GM18526 (cell line): ENCODE measurements around the gene NEURL1B.

Experiments
- POLR2A ChIP-seq: IDR thresholded peaks from 3 replicates; pipeline ENCODE4 v1.6.1; 2011; ENCODE audit not compliant: insufficient read length; ENCODE audit errors: extremely low read depth

Gene NEURL1B

GRCh38 chr5:172676914-172677475 is 35.9 kb downstream of the NEURL1B start:
- TF ChIP-seq POLR2A: no peak

GRCh38 chr5:172678902-172679301 is 37.8 kb downstream of the NEURL1B start:
- no peak for TF ChIP-seq POLR2A

GRCh38 chr5:172679628-172680212 is 38.7 kb downstream of the NEURL1B start:
- no peak for TF ChIP-seq POLR2A

GRCh38 chr5:172680921-172681320 is 39.9 kb downstream of the NEURL1B start:
- no peak for TF ChIP-seq POLR2A

GRCh38 chr5:172681421-172681820 is 40.4 kb downstream of the NEURL1B start:
- no peak for TF ChIP-seq POLR2A

GRCh38 chr5:172683264-172683644 is 42.2 kb downstream of the NEURL1B start:
- no peak for TF ChIP-seq POLR2A

- no peak for TF ChIP-seq POLR2A
These were observed 42.8 kb downstream of the NEURL1B start for GRCh38 chr5:172683645-172684471.

GRCh38 chr5:172685091-172685490 is 44.0 kb downstream of the NEURL1B start:
- TF ChIP-seq POLR2A: no peak

GRCh38 chr5:172686111-172686510 is 45.0 kb downstream of the NEURL1B start:
- no peak for TF ChIP-seq POLR2A

GRCh38 chr5:172686539-172687390 is 45.7 kb downstream of the NEURL1B start:
- TF ChIP-seq POLR2A: no peak

GRCh38 chr5:172687940-172688339 is 46.9 kb downstream of the NEURL1B start:
- TF ChIP-seq POLR2A: no peak

GRCh38 chr5:172688349-172689217 is 47.5 kb downstream of the NEURL1B start:
- TF ChIP-seq POLR2A: no peak

GRCh38 chr5:172689218-172689572 is 48.1 kb downstream of the NEURL1B start:
- TF ChIP-seq POLR2A: no peak

- TF ChIP-seq POLR2A: no peak
These were observed 48.7 kb downstream of the NEURL1B start for GRCh38 chr5:172689801-172690200.
